Measurements from ENCODE around the gene IKBKE.
"Not testable (repeated sequence)": the region's sequence is repeated elsewhere in the genome, so short reads cannot be mapped to it uniquely, and the experiment has no call there.

The IKBKE gene

GRCh38 chr1:206478746-206479145, 8.5 kb downstream of the IKBKE start:
- DNase-seq (ENCODE audit: extremely low read depth, low read depth): no peak
- TF ChIP-seq CTCF (IDR thresholded peaks at IDR 0.05; ENCODE audit: low read depth, low read length): no peak

GRCh38 chr1:206479183-206480125, 9.2 kb downstream of the IKBKE start:
- peak; percentile 58 for DNase-seq (ENCODE audit: extremely low read depth, low read depth)
- peak; percentile 81 for TF ChIP-seq CTCF (IDR thresholded peaks at IDR 0.05; ENCODE audit: low read depth, low read length)

- no peak for DNase-seq (ENCODE audit: extremely low read depth, low read depth)
- no peak for TF ChIP-seq CTCF (IDR thresholded peaks at IDR 0.05; ENCODE audit: low read depth, low read length)
Measured at GRCh38 chr1:206480211-206480610, 9.9 kb downstream of the IKBKE start.

GRCh38 chr1:206482611-206483010, 12.3 kb downstream of the IKBKE start:
- no peak for DNase-seq (ENCODE audit: extremely low read depth, low read depth)
- no peak for TF ChIP-seq CTCF (IDR thresholded peaks at IDR 0.05; ENCODE audit: low read depth, low read length)

GRCh38 chr1:206483864-206484263, 13.6 kb downstream of the IKBKE start:
- DNase-seq (ENCODE audit: extremely low read depth, low read depth): not testable (repeated sequence)

- DNase-seq (ENCODE audit: extremely low read depth, low read depth): no peak
- no peak for TF ChIP-seq CTCF (IDR thresholded peaks at IDR 0.05; ENCODE audit: low read depth, low read length)
Measured at GRCh38 chr1:206484901-206485300, 14.6 kb downstream of the IKBKE start.

- no peak for DNase-seq (ENCODE audit: extremely low read depth, low read depth)
- TF ChIP-seq CTCF (IDR thresholded peaks at IDR 0.05; ENCODE audit: low read depth, low read length): no peak
Measured at GRCh38 chr1:206486995-206487788, 16.9 kb downstream of the IKBKE start.

Measured in AG09319 (cell line).